ENCODE data around the gene ARFGEF2. TPM values are rescaled to one million over a fixed set of nuclear protein-coding genes. Genes with fewer than 3 reads are reported as not detected.

The ARFGEF2 gene
- total RNA-seq, 6 donors from 2014 or later, result 22.4 to 94.3 (median 32.2) TPM

DNA sequence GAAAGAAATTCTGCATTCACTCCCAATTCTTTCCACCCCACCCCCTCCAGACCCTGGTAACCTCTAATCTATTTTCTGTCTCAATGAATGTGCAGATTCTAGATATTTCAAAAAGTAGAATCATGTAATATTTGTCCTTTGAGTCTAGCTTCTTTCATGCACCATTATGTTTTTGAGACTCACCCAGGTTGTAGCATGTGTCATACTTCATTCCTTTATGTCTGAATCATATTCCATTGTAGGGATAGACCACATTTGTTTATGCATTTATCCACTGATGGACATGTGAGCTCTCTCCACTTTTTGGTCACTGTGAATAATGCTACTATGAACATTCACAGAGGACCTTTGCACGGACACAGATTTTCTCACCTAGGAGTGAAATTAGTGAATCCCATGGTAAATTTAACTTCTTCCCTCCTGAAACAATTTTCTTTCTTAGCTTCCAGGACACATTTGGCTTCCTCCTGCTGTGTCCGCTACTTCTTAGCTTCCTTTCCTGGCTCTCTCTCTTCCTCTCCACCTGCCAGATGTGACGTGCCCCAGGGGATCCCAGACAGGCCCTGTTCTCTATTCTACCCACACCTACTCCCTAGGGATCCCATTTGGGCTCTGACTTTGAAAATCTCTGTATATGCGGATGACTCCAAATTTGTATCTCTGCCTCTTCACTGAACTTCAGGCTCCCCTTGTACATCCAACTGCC lies 24.1 kb upstream of the ARFGEF2 start:
- no peaks in the 10 kb centered on the region for H3K4me1 ChIP-seq
- no peak overlapping the region for H3K4me3 ChIP-seq
- no peak for DNase-seq
- WGBS, 2 donors, result 77 to 88% methylated on average over 4 of the region's 4 CpGs
- peak in 1 of 2 donors; percentile 65 for ATAC-seq (ENCODE audit: low FRiP score in 2 of 2)
- H3K27ac ChIP-seq, result no peak overlapping the region
- no peak for TF ChIP-seq POLR2AphosphoS5 (IDR thresholded peaks at IDR 0.05)
- no peaks in the 10 kb centered on the region for H3K36me3 ChIP-seq
- H3K9me3 ChIP-seq, result no peaks in the 10 kb centered on the region
- no peaks in the 10 kb centered on the region for H3K27me3 ChIP-seq

DNA sequence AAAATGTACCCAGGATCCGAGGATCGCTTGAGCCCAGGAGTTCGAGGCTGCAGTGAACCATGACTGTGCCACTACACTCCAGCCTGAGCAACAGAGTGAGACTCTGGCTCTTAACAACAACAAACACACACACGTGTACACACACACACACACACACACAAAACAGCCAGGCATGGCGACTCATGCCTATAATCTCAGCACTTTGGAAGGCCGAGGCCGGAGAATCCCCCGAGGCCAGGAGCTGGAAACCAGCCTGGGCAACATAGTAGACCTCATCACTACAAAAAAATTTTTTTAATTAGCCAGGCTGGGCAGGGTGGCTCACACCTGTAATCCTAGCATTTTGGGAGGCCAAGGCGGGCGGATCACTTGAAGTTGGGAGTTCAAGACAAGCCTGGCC lies 23.3 kb upstream of the ARFGEF2 start:
- DNase-seq (no peak), ATAC-seq (ENCODE audit: low FRiP score in 2 of 2) (no peak)
- no peaks in the 10 kb centered on the region for H3K36me3 ChIP-seq
- no peak for TF ChIP-seq POLR2A (IDR thresholded peaks at IDR 0.05)
- TF ChIP-seq, protein P1, sequence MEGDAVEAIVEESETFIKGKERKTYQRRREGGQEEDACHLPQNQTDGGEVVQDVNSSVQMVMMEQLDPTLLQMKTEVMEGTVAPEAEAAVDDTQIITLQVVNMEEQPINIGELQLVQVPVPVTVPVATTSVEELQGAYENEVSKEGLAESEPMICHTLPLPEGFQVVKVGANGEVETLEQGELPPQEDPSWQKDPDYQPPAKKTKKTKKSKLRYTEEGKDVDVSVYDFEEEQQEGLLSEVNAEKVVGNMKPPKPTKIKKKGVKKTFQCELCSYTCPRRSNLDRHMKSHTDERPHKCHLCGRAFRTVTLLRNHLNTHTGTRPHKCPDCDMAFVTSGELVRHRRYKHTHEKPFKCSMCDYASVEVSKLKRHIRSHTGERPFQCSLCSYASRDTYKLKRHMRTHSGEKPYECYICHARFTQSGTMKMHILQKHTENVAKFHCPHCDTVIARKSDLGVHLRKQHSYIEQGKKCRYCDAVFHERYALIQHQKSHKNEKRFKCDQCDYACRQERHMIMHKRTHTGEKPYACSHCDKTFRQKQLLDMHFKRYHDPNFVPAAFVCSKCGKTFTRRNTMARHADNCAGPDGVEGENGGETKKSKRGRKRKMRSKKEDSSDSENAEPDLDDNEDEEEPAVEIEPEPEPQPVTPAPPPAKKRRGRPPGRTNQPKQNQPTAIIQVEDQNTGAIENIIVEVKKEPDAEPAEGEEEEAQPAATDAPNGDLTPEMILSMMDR (IDR thresholded peaks at IDR 0.05), result no peak
- no peak for TF ChIP-seq EP300 (IDR thresholded peaks at IDR 0.05)
- no peak for TF ChIP-seq POLR2AphosphoS5 (IDR thresholded peaks at IDR 0.05)
- no peaks in the 10 kb centered on the region for H3K4me1 ChIP-seq
- no peaks in the 10 kb centered on the region for H3K27me3 ChIP-seq
- 91 to 97% methylated on average over 8 to 10 of the region's 10 CpGs for WGBS, 2 donors
- no peaks in the 10 kb centered on the region for H3K9me3 ChIP-seq
- no peak overlapping the region for H3K4me3 ChIP-seq
- no peak overlapping the region for H3K27ac ChIP-seq

DNA sequence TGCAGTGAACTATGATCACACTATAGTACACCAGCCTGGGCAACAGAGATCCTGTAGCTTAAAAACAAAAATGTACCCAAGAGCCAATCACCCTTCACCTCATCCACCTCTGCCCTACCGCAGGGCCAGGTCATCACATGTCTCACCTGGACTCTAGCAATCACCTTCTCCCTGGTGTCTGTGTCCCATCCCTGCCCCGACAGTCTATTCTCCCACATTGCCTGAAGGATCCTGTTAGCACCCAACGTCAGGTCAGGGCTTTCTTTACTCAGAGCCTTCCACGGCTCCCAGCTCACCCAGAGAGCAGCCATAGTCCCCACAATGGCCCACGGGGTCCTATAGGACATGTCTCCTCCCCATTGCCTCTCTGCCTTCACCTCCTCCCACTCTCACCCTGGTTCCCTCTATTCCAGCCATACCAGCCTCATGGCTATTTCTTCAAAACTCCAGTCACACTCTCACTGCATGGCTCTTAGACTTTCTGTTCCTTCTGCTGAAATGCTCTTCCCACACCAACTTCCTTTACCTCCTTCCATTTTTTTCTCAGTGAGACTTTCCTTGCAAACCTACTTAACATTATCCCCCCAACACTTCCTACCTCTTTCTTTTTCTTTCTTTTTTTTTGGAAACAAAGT lies 22.5 kb upstream of the ARFGEF2 start:
- no peak overlapping the region for H3K4me3 ChIP-seq
- DNase-seq (no peak), ATAC-seq (ENCODE audit: low FRiP score in 2 of 2) (no peak)
- TF ChIP-seq POLR2A (IDR thresholded peaks at IDR 0.05) (no peak), POLR2AphosphoS5 (IDR thresholded peaks at IDR 0.05) (no peak), EP300 (IDR thresholded peaks at IDR 0.05) (no peak)
- TF ChIP-seq, protein P1 (IDR thresholded peaks at IDR 0.05), result no peak
- no peaks in the 10 kb centered on the region for H3K36me3 ChIP-seq
- H3K27me3 ChIP-seq, result no peaks in the 10 kb centered on the region
- no peaks in the 10 kb centered on the region for H3K9me3 ChIP-seq
- 73 to 75% methylated on average over 5 of the region's 5 CpGs for whole genome bisulfite sequencing, 2 donors
- no peaks in the 10 kb centered on the region for H3K4me1 ChIP-seq
- no peak overlapping the region for H3K27ac ChIP-seq

DNA sequence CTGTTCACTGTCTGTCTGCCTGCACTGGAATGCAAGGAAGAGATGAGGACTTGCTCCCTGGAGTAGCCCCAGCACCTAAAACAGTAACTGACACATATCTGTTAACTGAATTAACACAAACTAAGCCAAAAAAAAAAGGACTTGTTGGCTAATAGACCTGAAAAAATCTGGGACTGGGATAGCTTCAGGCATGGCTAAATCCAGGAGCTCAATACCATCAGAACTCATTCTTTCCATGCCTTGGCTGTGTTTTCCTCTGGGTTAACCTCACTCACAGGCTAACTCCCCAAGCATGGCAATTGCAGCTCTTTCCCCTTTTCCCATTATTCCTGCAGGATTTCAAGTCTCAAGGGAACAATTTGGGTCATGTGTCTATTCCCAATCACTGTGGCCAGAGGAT lies 21.6 kb upstream of the ARFGEF2 start:
- DNase-seq (no peak), ATAC-seq (ENCODE audit: low FRiP score in 2 of 2) (no peak)
- no peak overlapping the region for H3K4me3 ChIP-seq
- TF ChIP-seq POLR2AphosphoS5 (IDR thresholded peaks at IDR 0.05) (no peak), POLR2A (IDR thresholded peaks at IDR 0.05) (no peak), EP300 (IDR thresholded peaks at IDR 0.05) (no peak)
- TF ChIP-seq, protein P1 (IDR thresholded peaks at IDR 0.05), result no peak
- no peaks in the 10 kb centered on the region for H3K27me3 ChIP-seq
- peaks cover 3 to 5% (median 4%) of the 10 kb centered on the region in 4 donors for H3K4me1 ChIP-seq
- no peak overlapping the region for H3K27ac ChIP-seq
- no peaks in the 10 kb centered on the region for H3K9me3 ChIP-seq
- H3K36me3 ChIP-seq, result no peaks in the 10 kb centered on the region

DNA sequence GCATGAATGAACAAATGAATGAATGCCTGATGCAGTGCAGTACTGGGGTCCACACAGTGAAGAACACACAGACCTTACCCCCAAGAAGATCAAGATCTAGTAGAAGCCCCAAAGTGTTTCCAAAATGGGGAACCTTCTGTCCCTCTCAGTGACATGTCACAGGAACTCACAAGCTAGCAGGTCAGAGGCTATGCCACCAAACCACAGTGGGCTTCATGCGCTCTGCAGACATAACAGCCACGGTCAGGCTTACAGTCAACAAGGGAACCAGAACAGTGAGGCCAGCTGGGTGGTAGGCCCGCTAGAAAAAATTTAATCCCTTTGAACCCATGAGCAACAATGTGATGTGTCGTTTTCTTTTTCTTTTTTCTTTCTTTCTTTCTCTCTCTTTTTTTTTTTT lies 20.2 kb upstream of the ARFGEF2 start:
- Histone ChIP-seq H3K27me3 (no peaks in the 10 kb centered on the region), H3K36me3 (no peaks in the 10 kb centered on the region), H3K27ac (no peak overlapping the region), H3K4me1 (peaks cover 4 to 8% (median 8%) of the 10 kb centered on the region in 4 donors), H3K9me3 (no peaks in the 10 kb centered on the region), H3K4me3 (no peak overlapping the region)
- ATAC-seq (ENCODE audit: low FRiP score in 2 of 2) (peak in 1 of 2 donors; percentile 40), DNase-seq (peak in 1 of 2 donors; percentile 59)
- WGBS, 2 donors, result 54 to 90% methylated on average over 4 of the region's 4 CpGs
- TF ChIP-seq POLR2A (IDR thresholded peaks at IDR 0.05) (no peak), EP300 (IDR thresholded peaks at IDR 0.05) (no peak), POLR2AphosphoS5 (IDR thresholded peaks at IDR 0.05) (no peak)
- TF ChIP-seq, protein P1 (IDR thresholded peaks at IDR 0.05), result no peak
